ENCODE measurements around the gene MBTD1. TPM values are rescaled to one million over a fixed set of nuclear protein-coding genes. Genes with fewer than 3 reads are reported as not detected.

The MBTD1 gene
- total RNA-seq, 1 donor from 2014 or later: 41.9 TPM

DNA sequence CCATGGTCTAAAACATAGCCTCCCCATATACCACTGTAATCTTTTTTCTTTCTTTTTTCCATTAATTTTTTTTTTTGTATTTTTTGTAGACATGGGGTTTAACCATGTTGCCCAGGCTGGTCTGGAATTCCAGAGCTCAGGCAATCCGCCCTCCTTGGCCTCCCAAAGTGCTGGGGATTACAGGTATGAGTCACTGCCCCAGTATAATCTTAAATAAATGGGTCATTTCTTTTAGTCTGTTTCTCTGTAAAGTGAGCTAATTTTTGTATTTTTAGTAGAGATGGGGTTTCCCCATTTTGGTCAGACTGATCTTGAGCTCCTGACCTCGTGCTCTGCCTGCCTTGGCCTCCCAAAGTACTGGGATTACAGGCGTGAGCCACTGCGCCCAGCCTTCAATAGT is 112.2 kb downstream of the MBTD1 start:
- DNase-seq (ENCODE audit: low spot score): peak; percentile 50

DNA sequence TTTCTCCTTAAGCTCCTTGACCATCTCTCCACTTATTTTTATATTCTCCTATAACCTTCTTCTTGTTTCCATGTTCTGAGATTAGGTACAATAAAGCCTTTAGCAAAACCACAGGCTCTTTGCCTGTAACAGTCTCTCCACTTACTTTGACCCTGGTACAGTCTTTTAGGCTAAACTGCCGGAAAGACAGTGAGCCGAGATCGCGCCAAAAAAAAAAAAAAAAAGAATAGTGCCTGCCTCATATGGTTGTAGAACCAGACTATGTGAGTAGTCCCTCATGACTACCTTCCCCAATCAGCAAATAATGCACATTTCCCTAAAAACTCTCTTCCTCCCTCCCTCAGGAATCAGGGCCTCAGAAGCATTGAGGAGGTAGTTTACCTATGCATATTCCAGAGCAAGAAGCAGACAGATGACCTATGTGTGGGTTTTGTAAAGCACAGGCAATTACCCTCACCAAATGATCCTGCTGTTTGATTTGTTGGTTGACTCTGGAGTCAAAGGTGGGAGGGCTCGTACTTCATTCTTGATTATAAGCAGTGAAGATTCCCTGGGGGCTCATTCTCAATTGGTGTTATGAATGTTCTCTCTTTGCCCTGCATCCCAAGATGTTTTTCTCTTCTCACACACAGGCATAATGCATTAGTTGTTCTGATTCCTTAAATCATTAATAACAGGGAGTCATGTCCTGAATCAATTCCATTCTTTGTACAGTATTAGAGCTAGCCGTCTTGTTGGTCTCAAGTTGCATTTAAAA is 115.4 kb downstream of the MBTD1 start:
- no peak for DNase-seq (ENCODE audit: low spot score)

DNA sequence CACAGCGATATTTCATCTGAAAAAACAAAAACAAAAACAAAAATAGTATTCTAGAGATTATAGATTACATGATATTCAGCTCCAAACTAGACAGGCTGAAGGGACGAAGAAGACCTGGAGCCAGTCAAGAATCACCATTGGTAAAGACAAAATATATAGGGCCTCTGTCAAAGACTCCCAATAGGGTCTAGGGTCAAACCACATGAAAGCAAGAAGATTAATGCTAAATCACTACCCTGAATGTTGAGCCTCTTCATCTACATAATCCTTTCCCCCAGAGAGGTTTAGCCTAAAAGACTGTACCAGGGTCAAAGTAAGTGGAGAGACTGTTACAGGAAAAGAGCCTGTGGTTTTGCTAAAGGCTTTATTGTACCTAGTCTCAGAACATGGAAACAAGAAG is 117.3 kb downstream of the MBTD1 start:
- peak; percentile 36 for DNase-seq (ENCODE audit: low spot score)

DNA sequence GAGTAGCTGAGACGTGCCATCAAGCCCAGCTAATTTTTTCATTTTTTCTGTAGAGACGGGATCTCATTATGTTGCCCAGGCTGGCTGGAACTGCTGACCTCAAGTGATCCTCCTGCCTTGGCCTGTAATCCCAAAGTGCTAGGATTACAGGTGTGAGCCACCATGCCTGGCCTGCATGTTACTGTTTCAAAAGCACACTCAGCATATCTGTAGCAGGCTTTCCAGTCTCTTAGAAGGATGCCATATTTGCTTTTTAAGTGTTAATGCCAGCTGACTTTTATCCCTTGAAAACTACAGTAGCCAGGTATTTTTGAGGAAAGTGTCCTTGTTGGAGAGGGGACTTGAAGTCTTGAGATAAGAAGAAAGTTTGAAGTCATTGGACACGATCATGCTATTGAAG is 123.9 kb downstream of the MBTD1 start:
- DNase-seq (ENCODE audit: low spot score): no peak

DNA sequence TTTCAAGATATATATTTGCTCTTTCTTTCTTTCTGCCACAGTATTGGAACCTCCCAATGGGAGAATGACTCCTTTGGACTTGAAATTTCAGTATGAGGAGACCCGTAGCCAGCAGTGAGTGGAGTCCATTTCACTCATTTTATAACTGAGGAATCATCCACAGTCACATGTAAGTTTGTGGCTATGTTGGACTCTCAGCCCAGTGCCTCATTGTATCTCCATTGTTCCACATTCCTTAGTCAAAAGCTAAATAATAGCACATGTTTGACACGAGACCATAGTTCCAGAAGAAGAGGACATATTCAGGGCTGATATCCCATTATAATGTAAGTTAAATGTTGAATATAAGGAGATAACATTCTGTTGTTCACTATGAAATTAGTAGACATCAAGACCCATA is 126.5 kb downstream of the MBTD1 start:
- DNase-seq (ENCODE audit: low spot score): no peak

DNA sequence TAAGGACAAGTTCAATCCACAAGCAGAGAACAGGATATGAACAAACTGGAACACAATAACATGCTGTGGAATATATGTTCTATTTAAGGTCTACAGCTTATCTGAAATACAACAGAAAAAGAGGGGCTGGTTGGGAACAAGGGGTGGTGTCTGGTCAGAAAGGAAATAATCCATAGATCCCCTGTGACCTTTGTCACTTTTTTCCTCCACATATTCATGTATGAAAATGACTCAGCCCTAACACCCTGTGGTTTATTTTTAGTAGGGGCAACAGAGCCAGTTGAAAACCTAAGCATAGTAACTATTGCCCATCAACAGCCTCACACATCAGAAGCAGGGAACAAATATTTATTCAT is 126.9 kb downstream of the MBTD1 start:
- DNase-seq (ENCODE audit: low spot score): no peak

DNA sequence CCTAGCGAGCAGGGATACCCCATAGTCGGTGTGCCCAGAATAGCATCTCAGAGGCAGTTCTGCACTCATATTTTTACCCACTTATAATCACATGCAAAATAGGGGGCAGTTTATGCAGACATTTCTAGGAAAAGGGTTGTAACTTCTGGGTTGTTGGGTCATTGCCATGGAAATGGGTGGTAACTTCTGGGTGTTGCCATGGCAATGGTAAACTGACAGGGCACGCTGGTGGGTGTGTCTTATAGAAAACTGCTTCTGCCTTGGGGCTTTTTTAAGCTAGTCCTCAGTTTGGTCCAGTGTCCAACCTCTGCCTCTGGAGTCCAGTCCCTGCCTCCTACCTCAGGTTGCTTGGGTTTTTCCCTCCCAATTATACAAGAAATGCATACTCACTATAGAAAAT is 131.8 kb downstream of the MBTD1 start:
- DNase-seq (ENCODE audit: low spot score): no peak

Other genes starting within 250 kb of the MBTD1 start
- gene SPAG9, start 139.2 kb downstream of the MBTD1 start, total RNA-seq (ENCODE audit: insufficient read depth, low replicate concordance): 105 TPM
- gene NME1, start 106.5 kb downstream of the MBTD1 start, total RNA-seq (ENCODE audit: insufficient read depth, low replicate concordance): 65.5 TPM
- gene NME2, start 93.6 kb downstream of the MBTD1 start, total RNA-seq (ENCODE audit: insufficient read depth, low replicate concordance): 355 TPM
- 15.9 TPM for gene UTP18, start 497 bp upstream of the MBTD1 start, total RNA-seq (ENCODE audit: insufficient read depth, low replicate concordance)